RWPE1 (cell line): ENCODE measurements around the gene GMCL2.

ENCODE experiments used
- CTCF ChIA-PET: fragments of 350-600 bp; sonication (Branson Sonifier 250); formaldehyde crosslinking; extraction: SDS; loops from one replicate; lab custom pipeline; 2021; lab: Yijun Ruan, JAX
- POLR2A ChIA-PET: fragments of 400-600 bp; formaldehyde crosslinking; extraction: SDS; loops from one replicate; lab custom pipeline; 2020; ENCODE audit warnings: antibody characterized with exemption; ENCODE audit not compliant: low non-redundant PET; lab: Yijun Ruan, JAX
- DNase-seq: peaks from one replicate; pipeline ENCODE4 v3.0.0; 2012; ENCODE audit warnings: low spot score
- H3K27ac ChIP-seq: fragments of 450-650 bp; 2 replicates; pipeline ENCODE4 v1.5.1; 2017
- TF ChIP-seq, protein P1 (sequence below): fragments of 450-650 bp; conservative IDR thresholded peaks from 2 replicates; pipeline ENCODE4 v1.5.1; 2017; ENCODE audit warnings: low read depth, mild to moderate bottlenecking

Gene GMCL2

DNA sequence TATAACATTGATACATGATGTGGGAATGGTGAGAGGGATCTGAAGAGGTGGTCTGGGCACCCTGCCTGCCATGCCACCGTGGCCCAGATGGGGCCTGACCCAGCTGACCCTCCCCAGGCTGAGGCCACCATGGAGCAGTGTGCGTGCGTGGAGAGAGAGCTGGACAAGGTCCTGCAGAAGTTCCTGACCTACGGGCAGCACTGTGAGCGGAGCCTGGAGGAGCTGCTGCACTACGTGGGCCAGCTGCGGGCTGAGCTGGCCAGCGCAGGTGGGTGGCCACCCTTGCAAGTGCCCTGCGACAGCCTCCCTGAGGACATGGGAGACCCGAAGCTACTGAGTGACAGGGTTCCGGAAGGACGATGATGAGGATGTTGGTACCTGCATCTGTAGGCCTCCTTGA, 49.2 kb downstream of the GMCL2 start:
- DNase-seq, result no peak
- no peak overlapping the region for H3K27ac ChIP-seq
- TF ChIP-seq, protein P1, sequence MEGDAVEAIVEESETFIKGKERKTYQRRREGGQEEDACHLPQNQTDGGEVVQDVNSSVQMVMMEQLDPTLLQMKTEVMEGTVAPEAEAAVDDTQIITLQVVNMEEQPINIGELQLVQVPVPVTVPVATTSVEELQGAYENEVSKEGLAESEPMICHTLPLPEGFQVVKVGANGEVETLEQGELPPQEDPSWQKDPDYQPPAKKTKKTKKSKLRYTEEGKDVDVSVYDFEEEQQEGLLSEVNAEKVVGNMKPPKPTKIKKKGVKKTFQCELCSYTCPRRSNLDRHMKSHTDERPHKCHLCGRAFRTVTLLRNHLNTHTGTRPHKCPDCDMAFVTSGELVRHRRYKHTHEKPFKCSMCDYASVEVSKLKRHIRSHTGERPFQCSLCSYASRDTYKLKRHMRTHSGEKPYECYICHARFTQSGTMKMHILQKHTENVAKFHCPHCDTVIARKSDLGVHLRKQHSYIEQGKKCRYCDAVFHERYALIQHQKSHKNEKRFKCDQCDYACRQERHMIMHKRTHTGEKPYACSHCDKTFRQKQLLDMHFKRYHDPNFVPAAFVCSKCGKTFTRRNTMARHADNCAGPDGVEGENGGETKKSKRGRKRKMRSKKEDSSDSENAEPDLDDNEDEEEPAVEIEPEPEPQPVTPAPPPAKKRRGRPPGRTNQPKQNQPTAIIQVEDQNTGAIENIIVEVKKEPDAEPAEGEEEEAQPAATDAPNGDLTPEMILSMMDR, result no peak
- CTCF ChIA-PET, result interaction anchor here (2.0 to 4.4 kb wide), 2 partner anchors 17 to 62 kb away, joined by 5 to 28 read pairs; no protein-coding TSS in a partner anchor
- POLR2A ChIA-PET, result interaction anchor here (1.0 kb wide), 1 partner anchor 16 kb away, joined by 3 read pairs; the partner anchor contains the start of gene NHP2

DNA sequence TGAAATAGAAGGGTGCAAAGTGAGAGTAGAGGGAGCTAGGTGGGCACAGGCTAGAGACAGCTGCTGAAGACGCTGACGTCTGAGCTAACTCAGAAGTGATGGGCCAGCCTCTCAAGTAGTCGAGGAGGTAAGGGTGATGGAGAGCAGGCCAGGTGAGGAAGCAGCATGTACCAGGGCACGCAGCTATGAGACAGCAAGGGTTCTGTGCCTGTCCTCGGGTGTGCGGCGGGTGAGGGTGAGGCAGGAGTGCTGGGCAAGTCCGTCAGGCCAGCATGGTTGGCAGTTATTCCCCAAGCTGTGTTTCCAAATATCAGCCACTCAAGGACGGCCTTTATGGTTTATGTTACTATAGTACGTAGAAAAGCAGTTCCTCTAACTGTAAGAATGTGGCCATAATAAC, 50.2 kb downstream of the GMCL2 start:
- CTCF ChIA-PET, result interaction anchor here (2.0 to 4.4 kb wide), 2 partner anchors 16 to 61 kb away, joined by 5 to 28 read pairs; no protein-coding TSS in a partner anchor

More for the DNA sequence above, 50.2 kb downstream of the GMCL2 start:
- POLR2A ChIA-PET, result no interaction called here
- no peak for DNase-seq
- no peak overlapping the region; the same call in 1 of the 2 replicates for H3K27ac ChIP-seq
- TF ChIP-seq, protein P1, result no peak
